KMS-11 (cell line): ENCODE measurements around the gene FAM89A.

ENCODE experiments used
- H2AFZ ChIP-seq: fragments of 200-600 bp; sonication (generic); 2 replicates; pipeline ENCODE4 v1.6.1; 2016; ENCODE audit warnings: antibody characterized with exemption, mixed run types, low read depth
- H3K27ac ChIP-seq: fragments of 200-600 bp; sonication (generic); 2 replicates; pipeline ENCODE4 v1.6.1; 2016; ENCODE audit warnings: mild to moderate bottlenecking, mixed run types
- H3K27me3 ChIP-seq: fragments of 200-600 bp; sonication (generic); 2 replicates; pipeline ENCODE4 v1.6.1; 2017; ENCODE audit warnings: mild to moderate bottlenecking, low read depth, mixed run types, moderate library complexity; ENCODE audit not compliant: insufficient read depth
- H3K36me3 ChIP-seq: fragments of 200-600 bp; sonication (generic); 2 replicates; pipeline ENCODE4 v1.6.1; 2017; ENCODE audit warnings: mild to moderate bottlenecking, mixed run types; ENCODE audit not compliant: insufficient read depth
- H3K4me1 ChIP-seq: fragments of 200-600 bp; sonication (generic); 2 replicates; pipeline ENCODE4 v1.6.1; 2016; ENCODE audit warnings: mild to moderate bottlenecking, low read depth, mixed run types; ENCODE audit not compliant: poor library complexity, severe bottlenecking
- H3K4me2 ChIP-seq: fragments of 200-600 bp; sonication (generic); 2 replicates; pipeline ENCODE4 v1.7.0; 2016; ENCODE audit warnings: mild to moderate bottlenecking, mixed run types
- H3K4me3 ChIP-seq: fragments of 200-600 bp; sonication (generic); IDR thresholded peaks from 2 replicates; pipeline ENCODE4 v1.6.1; 2017; ENCODE audit warnings: low read depth, low read length, mixed read lengths; ENCODE audit not compliant: insufficient read depth
- H3K79me2 ChIP-seq: fragments of 200-600 bp; sonication (generic); 2 replicates; pipeline ENCODE4 v1.6.1; 2016; ENCODE audit warnings: low read depth, mixed run types; ENCODE audit not compliant: insufficient read depth
- H3K9ac ChIP-seq: fragments of 200-600 bp; sonication (generic); 2 replicates; pipeline ENCODE4 v1.6.1; 2016; ENCODE audit warnings: mild to moderate bottlenecking, mixed run types
- H4K20me1 ChIP-seq: fragments of 200-600 bp; sonication (generic); 2 replicates; pipeline ENCODE4 v1.6.1; 2016; ENCODE audit warnings: mild to moderate bottlenecking, mixed run types; ENCODE audit not compliant: insufficient read depth
- CTCF ChIP-seq: fragments of 200-600 bp; sonication (generic); conservative IDR thresholded peaks from 2 replicates; pipeline ENCODE4 v1.6.1; 2017; ENCODE audit warnings: low read depth, mild to moderate bottlenecking, antibody characterized with exemption, low read length, moderate library complexity, mixed read lengths

FAM89A gene

GRCh38 chr1:230978491-230979388 lies 61.3 kb downstream of the FAM89A start, which contains the start of the genes ARV1 and TTC13:
ARV1 (plus strand) TSS chr1:230979094; CDS start chr1:230979106, 12 bp downstream.
TTC13 (minus strand) TSS chr1:230978861; CDS start chr1:230978830, 31 bp downstream.
- no peaks in the 10 kb centered on the region for H4K20me1 ChIP-seq
- peak within 1 kb of the TSS; percentile 94 for H3K4me3 ChIP-seq
- H2AFZ ChIP-seq = peak within 1 kb of the TSS; percentile 60
- peaks cover 23% of the 10 kb centered on the region for H3K4me1 ChIP-seq
- H3K79me2 ChIP-seq = peaks cover 37% of the 10 kb centered on the region
- no peaks in the 10 kb centered on the region for H3K27me3 ChIP-seq
- no peaks in the 10 kb centered on the region for H3K36me3 ChIP-seq
- TF ChIP-seq CTCF = no peak; the same call in 1 of the 2 replicates
- H3K9ac ChIP-seq = peak within 1 kb of the TSS; percentile 61
- H3K27ac ChIP-seq = peak within 1 kb of the TSS; percentile 50
- peak within 1 kb of the TSS; percentile 88 for H3K4me2 ChIP-seq

- Histone ChIP-seq H3K9ac (peak overlapping the region; percentile 61; the same call in 1 of the 2 replicates), H3K27ac (no peak overlapping the region), H2AFZ (peak overlapping the region; percentile 60), H3K4me2 (peak overlapping the region; percentile 88), H3K36me3 (no peaks in the 10 kb centered on the region), H4K20me1 (no peaks in the 10 kb centered on the region), H3K27me3 (no peaks in the 10 kb centered on the region), H3K4me3 (peak overlapping the region; percentile 69), H3K79me2 (peaks cover 37% of the 10 kb centered on the region), H3K4me1 (peaks cover 31% of the 10 kb centered on the region)
- no peak for TF ChIP-seq CTCF
Measured at GRCh38 chr1:230977761-230978490, 62.1 kb downstream of the FAM89A start.

GRCh38 chr1:230976825-230977747 lies 63.0 kb downstream of the FAM89A start:
- no peak for TF ChIP-seq CTCF
- no peak overlapping the region for H3K27ac ChIP-seq
- H3K27me3 ChIP-seq = no peaks in the 10 kb centered on the region
- H3K79me2 ChIP-seq = peaks cover 37% of the 10 kb centered on the region
- no peak overlapping the region for H2AFZ ChIP-seq
- H4K20me1 ChIP-seq = no peaks in the 10 kb centered on the region
- H3K4me3 ChIP-seq = peak overlapping the region; percentile 69
- H3K9ac ChIP-seq = no peak overlapping the region; the same call in 1 of the 2 replicates
- H3K4me1 ChIP-seq = peaks cover 34% of the 10 kb centered on the region
- H3K36me3 ChIP-seq = no peaks in the 10 kb centered on the region
- H3K4me2 ChIP-seq = peak overlapping the region; percentile 88

- H3K27ac ChIP-seq = no peak overlapping the region
- peaks cover 37% of the 10 kb centered on the region for H3K79me2 ChIP-seq
- peaks cover 34% of the 10 kb centered on the region for H3K4me1 ChIP-seq
- H3K4me2 ChIP-seq = no peak overlapping the region; the same call in 1 of the 2 replicates
- no peaks in the 10 kb centered on the region for H3K36me3 ChIP-seq
- no peaks in the 10 kb centered on the region for H3K27me3 ChIP-seq
- no peak overlapping the region for H2AFZ ChIP-seq
- no peak for TF ChIP-seq CTCF
- no peak overlapping the region for H3K4me3 ChIP-seq
- no peaks in the 10 kb centered on the region for H4K20me1 ChIP-seq
- H3K9ac ChIP-seq = no peak overlapping the region
Measured at GRCh38 chr1:230976360-230976759, 63.7 kb downstream of the FAM89A start.
